DOHH2 (cell line): Measurements from ENCODE around the gene AGBL4.

ENCODE experiments used
- H3F3A ChIP-seq: fragments of 200-600 bp; sonication (generic), shearing (Covaris generic); 2 replicates; pipeline ENCODE4 v1.6.0; 2016; ENCODE audit warnings: antibody characterized with exemption, mild to moderate bottlenecking; ENCODE audit not compliant: control insufficient read depth, insufficient read depth
- H3K27ac ChIP-seq: fragments of 200-600 bp; sonication (generic); 2 replicates; pipeline ENCODE4 v1.5.1; 2014; ENCODE audit warnings: low read depth, mild to moderate bottlenecking, low read length, moderate library complexity
- H3K27me3 ChIP-seq: fragments of 200-600 bp; sonication (generic); 2 replicates; pipeline ENCODE4 v1.6.1; 2014; ENCODE audit warnings: mild to moderate bottlenecking, low read length, mixed read lengths; ENCODE audit not compliant: control insufficient read depth
- H3K36me3 ChIP-seq: fragments of 200-600 bp; sonication (generic); 2 replicates; pipeline ENCODE4 v1.6.1; 2014; ENCODE audit warnings: mild to moderate bottlenecking, low read length, moderate library complexity, mixed read lengths; ENCODE audit not compliant: control insufficient read depth
- H3K4me1 ChIP-seq: fragments of 200-600 bp; sonication (generic); 2 replicates; pipeline ENCODE4 v1.6.1; 2014; ENCODE audit warnings: mild to moderate bottlenecking, low read length, mixed read lengths; ENCODE audit not compliant: control insufficient read depth
- H3K4me2 ChIP-seq: fragments of 200-600 bp; sonication (generic); 2 replicates; pipeline ENCODE4 v1.6.0; 2014; ENCODE audit warnings: mild to moderate bottlenecking, low read length, moderate library complexity
- H3K4me3 ChIP-seq: fragments of 200-600 bp; sonication (generic); 2 replicates; pipeline ENCODE4 v1.5.1; 2014; ENCODE audit warnings: mild to moderate bottlenecking, low read length, mixed read lengths
- H3K79me2 ChIP-seq: fragments of 200-600 bp; sonication (generic); 2 replicates; pipeline ENCODE4 v1.6.1; 2014; ENCODE audit warnings: mild to moderate bottlenecking, low read length, mixed read lengths; ENCODE audit not compliant: control insufficient read depth
- H3K9me2 ChIP-seq: fragments of 200-600 bp; sonication (generic); replicated peaks from 2 replicates; pipeline ENCODE4 v1.6.1; 2014; ENCODE audit warnings: mild to moderate bottlenecking, low read length, mixed read lengths; ENCODE audit not compliant: control insufficient read depth
- H3K9me3 ChIP-seq: fragments of 200-600 bp; sonication (generic); 2 replicates; pipeline ENCODE4 v1.6.1; 2014; ENCODE audit warnings: antibody characterized with exemption, low read length, mixed read lengths; ENCODE audit not compliant: control insufficient read depth, insufficient read depth
- H4K20me1 ChIP-seq: fragments of 200-600 bp; sonication (generic); 2 replicates; pipeline ENCODE4 v1.6.0; 2014; ENCODE audit warnings: low read depth, mild to moderate bottlenecking, antibody characterized with exemption, low read length, moderate library complexity; ENCODE audit not compliant: control insufficient read depth, insufficient read depth
- CTCF ChIP-seq: fragments of 200-600 bp; sonication (generic); IDR thresholded peaks from one replicate; pipeline ENCODE4 v1.5.1; 2014; ENCODE audit warnings: antibody characterized with exemption, mild to moderate bottlenecking, low read depth, low read length; ENCODE audit not compliant: poor library complexity, severe bottlenecking
- EZH2phosphoT487 ChIP-seq: fragments of 200-600 bp; sonication (generic); IDR thresholded peaks from 2 replicates; pipeline ENCODE4 v1.6.1; 2017; ENCODE audit warnings: borderline replicate concordance, mild to moderate bottlenecking, antibody characterized with exemption, low read length, moderate library complexity, mixed read lengths

The AGBL4 gene

GRCh38 chr1:49298304-49298703, 725.5 kb downstream of the AGBL4 start:
- H3F3A ChIP-seq: no peaks in the 10 kb centered on the region
- H3K4me2 ChIP-seq: no peak overlapping the region
- no peaks in the 10 kb centered on the region for H3K9me3 ChIP-seq
- no peaks in the 10 kb centered on the region for H4K20me1 ChIP-seq
- no peak overlapping the region for H3K4me3 ChIP-seq
- no peak overlapping the region for H3K27ac ChIP-seq
- no peaks in the 10 kb centered on the region for H3K27me3 ChIP-seq
- TF ChIP-seq CTCF (no peak), EZH2phosphoT487 (no peak)
- no peaks in the 10 kb centered on the region for H3K4me1 ChIP-seq
- H3K79me2 ChIP-seq: no peaks in the 10 kb centered on the region
- H3K9me2 ChIP-seq: no peaks in the 10 kb centered on the region
- no peaks in the 10 kb centered on the region for H3K36me3 ChIP-seq

- Histone ChIP-seq H3K27ac (no peak overlapping the region), H3K36me3 (no peaks in the 10 kb centered on the region), H3K79me2 (no peaks in the 10 kb centered on the region), H3F3A (no peaks in the 10 kb centered on the region), H3K9me3 (no peaks in the 10 kb centered on the region; the same call in 1 of the 2 replicates), H4K20me1 (no peaks in the 10 kb centered on the region), H3K4me1 (no peaks in the 10 kb centered on the region), H3K27me3 (no peaks in the 10 kb centered on the region), H3K9me2 (no peaks in the 10 kb centered on the region), H3K4me3 (no peak overlapping the region), H3K4me2 (no peak overlapping the region)
- TF ChIP-seq EZH2phosphoT487: no peak
- no peak for TF ChIP-seq CTCF
Measured at GRCh38 chr1:49297783-49298182, 726.0 kb downstream of the AGBL4 start.

GRCh38 chr1:49294539-49294938, 729.2 kb downstream of the AGBL4 start:
- H3F3A ChIP-seq: no peaks in the 10 kb centered on the region
- no peaks in the 10 kb centered on the region for H4K20me1 ChIP-seq
- H3K4me1 ChIP-seq: no peaks in the 10 kb centered on the region
- TF ChIP-seq EZH2phosphoT487 (no peak), CTCF (no peak)
- no peaks in the 10 kb centered on the region for H3K27me3 ChIP-seq
- H3K36me3 ChIP-seq: no peaks in the 10 kb centered on the region
- no peak overlapping the region for H3K4me3 ChIP-seq
- H3K9me3 ChIP-seq: peaks cover 7% of the 10 kb centered on the region; the same call in 1 of the 2 replicates
- no peak overlapping the region for H3K4me2 ChIP-seq
- H3K9me2 ChIP-seq: no peaks in the 10 kb centered on the region; the same call in 1 of the 2 replicates
- H3K27ac ChIP-seq: no peak overlapping the region
- no peaks in the 10 kb centered on the region for H3K79me2 ChIP-seq

- H3K9me3 ChIP-seq: peaks cover 7% of the 10 kb centered on the region; the same call in 1 of the 2 replicates
Measured at GRCh38 chr1:49293016-49293415, 730.7 kb downstream of the AGBL4 start.

More at GRCh38 chr1:49293016-49293415, 730.7 kb downstream of the AGBL4 start:
- Histone ChIP-seq H3K9me2 (no peaks in the 10 kb centered on the region; the same call in 1 of the 2 replicates), H3K4me2 (no peak overlapping the region), H3K36me3 (no peaks in the 10 kb centered on the region), H4K20me1 (no peaks in the 10 kb centered on the region), H3F3A (no peaks in the 10 kb centered on the region), H3K79me2 (no peaks in the 10 kb centered on the region), H3K27me3 (no peaks in the 10 kb centered on the region), H3K4me3 (no peak overlapping the region), H3K4me1 (no peaks in the 10 kb centered on the region), H3K27ac (no peak overlapping the region)
- TF ChIP-seq CTCF (no peak), EZH2phosphoT487 (no peak)
